ENCODE results near the gene TMEM245.

DNA sequence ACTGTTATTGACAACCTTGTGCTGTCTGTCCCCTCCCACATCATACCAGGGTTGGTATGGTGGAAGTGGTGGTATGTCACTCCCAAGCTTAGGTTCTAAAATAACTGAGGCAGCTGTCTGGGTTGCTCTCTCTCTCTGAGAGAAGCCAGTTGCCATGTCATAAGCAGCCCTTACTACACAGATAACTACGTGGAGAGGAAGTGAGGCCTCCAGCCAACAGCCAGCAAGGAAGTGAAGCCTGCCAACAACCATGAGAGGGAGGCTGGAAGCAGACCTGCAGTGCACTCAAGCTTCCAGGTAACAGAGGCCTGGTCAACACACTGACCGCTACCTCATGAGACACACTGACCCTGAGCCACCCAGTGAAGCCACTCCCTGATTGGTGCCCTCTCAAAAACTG is 125.1 kb downstream of the TMEM245 start:
- TF ChIP-seq, protein P1, sequence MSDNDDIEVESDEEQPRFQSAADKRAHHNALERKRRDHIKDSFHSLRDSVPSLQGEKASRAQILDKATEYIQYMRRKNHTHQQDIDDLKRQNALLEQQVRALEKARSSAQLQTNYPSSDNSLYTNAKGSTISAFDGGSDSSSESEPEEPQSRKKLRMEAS (IDR thresholded peaks at IDR 0.05; ENCODE audit: low read depth, low read length): no peak
- TF ChIP-seq, protein P2, sequence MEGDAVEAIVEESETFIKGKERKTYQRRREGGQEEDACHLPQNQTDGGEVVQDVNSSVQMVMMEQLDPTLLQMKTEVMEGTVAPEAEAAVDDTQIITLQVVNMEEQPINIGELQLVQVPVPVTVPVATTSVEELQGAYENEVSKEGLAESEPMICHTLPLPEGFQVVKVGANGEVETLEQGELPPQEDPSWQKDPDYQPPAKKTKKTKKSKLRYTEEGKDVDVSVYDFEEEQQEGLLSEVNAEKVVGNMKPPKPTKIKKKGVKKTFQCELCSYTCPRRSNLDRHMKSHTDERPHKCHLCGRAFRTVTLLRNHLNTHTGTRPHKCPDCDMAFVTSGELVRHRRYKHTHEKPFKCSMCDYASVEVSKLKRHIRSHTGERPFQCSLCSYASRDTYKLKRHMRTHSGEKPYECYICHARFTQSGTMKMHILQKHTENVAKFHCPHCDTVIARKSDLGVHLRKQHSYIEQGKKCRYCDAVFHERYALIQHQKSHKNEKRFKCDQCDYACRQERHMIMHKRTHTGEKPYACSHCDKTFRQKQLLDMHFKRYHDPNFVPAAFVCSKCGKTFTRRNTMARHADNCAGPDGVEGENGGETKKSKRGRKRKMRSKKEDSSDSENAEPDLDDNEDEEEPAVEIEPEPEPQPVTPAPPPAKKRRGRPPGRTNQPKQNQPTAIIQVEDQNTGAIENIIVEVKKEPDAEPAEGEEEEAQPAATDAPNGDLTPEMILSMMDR (IDR thresholded peaks at IDR 0.05; ENCODE audit: low read depth, low read length): no peak
- TF ChIP-seq POLR2A (IDR thresholded peaks at IDR 0.05; ENCODE audit: extremely low read depth, insufficient read length): no peak
- TF ChIP-seq MYC (IDR thresholded peaks at IDR 0.05; ENCODE audit: low read depth, low read length): no peak
